A673 (cell line): ENCODE data around the gene KLHL14.

Experiments used
- CTCF ChIP-seq: fragments of 300-800, 200-600 bp; sonication (generic); conservative IDR thresholded peaks from 2 replicates; pipeline ENCODE4 v1.5.1; 2017; ENCODE audit warnings: low read depth, mild to moderate bottlenecking, antibody characterized with exemption, low read length, moderate library complexity, mixed read lengths
- EZH2 ChIP-seq: fragments of 200-600 bp; sonication (generic); IDR thresholded peaks from 2 replicates; pipeline ENCODE4 v1.6.1; 2017; ENCODE audit warnings: borderline replicate concordance, low read depth, mild to moderate bottlenecking, mixed read lengths, antibody characterized with exemption, low read length; ENCODE audit not compliant: poor library complexity, severe bottlenecking

GRCh38 chr18:32677578-32677977 lies 95.2 kb downstream of the KLHL14 start:
- TF ChIP-seq CTCF (no peak), EZH2 (no peak)
